Gastrocnemius medialis (tissue), 4 donors: Measurements from ENCODE around the gene GPC6.

Source experiments
- CTCF ChIP-seq, 5 experiments: fragments of 450-650 bp in 3 of 5; fragments of 200-600 bp in 2 of 5; sonication (generic) in 2 of 5; IDR thresholded peaks in 4 of 5; conservative IDR thresholded peaks in 1 of 5; 1 replicate in 4 of 5; 2 replicates in 1 of 5; pipeline ENCODE4 v1.5.1; 2016 to 2019; ENCODE audit warnings: antibody characterized with exemption in 5 of 5, mild to moderate bottlenecking in 3 of 5, moderate library complexity in 3 of 5
- POLR2A ChIP-seq, 2 donors: fragments of 450-650 bp; IDR thresholded peaks; one replicate each; pipeline ENCODE4 v1.6.1; 2017; ENCODE audit warnings: antibody characterized with exemption in 2 of 2, mild to moderate bottlenecking in 2 of 2, moderate library complexity in 2 of 2

GRCh38 chr13:94186470-94186869 is 959.9 kb downstream of the GPC6 start:
- TF ChIP-seq CTCF (IDR thresholded peaks at IDR 0.05 in 4 of 5, conservative IDR thresholded peaks at IDR 0.05 in 1 of 5) = no peak
- no peak for TF ChIP-seq POLR2A (IDR thresholded peaks at IDR 0.05)
